ENCODE measurements around the gene BCDIN3D. TPM values are rescaled to one million over a fixed set of nuclear protein-coding genes. Genes with fewer than 3 reads are reported as not detected.

The BCDIN3D gene
- total RNA-seq, 3 donors from 2014 or later = 2.2 to 6.0 (median 3.9) TPM

GRCh38 chr12:49801141-49802063 is 41.5 kb downstream of the BCDIN3D start:
- no peak for DNase-seq (ENCODE audit: low spot score in 2 of 2)
- H3K9me3 ChIP-seq = no peaks in the 10 kb centered on the region

GRCh38 chr12:49800421-49801140 is 42.3 kb downstream of the BCDIN3D start:
- no peak for DNase-seq (ENCODE audit: low spot score in 2 of 2)
- TF ChIP-seq CTCF (IDR thresholded peaks at IDR 0.05) = no peak
- no peak for TF ChIP-seq POLR2A (IDR thresholded peaks at IDR 0.05)
- TF ChIP-seq POLR2AphosphoS5 (IDR thresholded peaks at IDR 0.05) = no peak
- Histone ChIP-seq H3K27me3 (no peaks in the 10 kb centered on the region), H3K4me1 (no peaks in the 10 kb centered on the region), H3K4me3 (no peak overlapping the region), H3K9me3 (no peaks in the 10 kb centered on the region), H3K27ac (no peak overlapping the region), H3K36me3 (peaks cover 5% of the 10 kb centered on the region)
- intact Hi-C loops (cut with DNase I; ENCODE audit: low total_unique reads) = no loop called here

More at GRCh38 chr12:49801141-49802063, 41.5 kb downstream of the BCDIN3D start:
- TF ChIP-seq POLR2A (IDR thresholded peaks at IDR 0.05) = no peak
- TF ChIP-seq CTCF (IDR thresholded peaks at IDR 0.05) = no peak
- TF ChIP-seq POLR2AphosphoS5 (IDR thresholded peaks at IDR 0.05) = no peak
- Histone ChIP-seq H3K4me3 (no peak overlapping the region), H3K27me3 (no peaks in the 10 kb centered on the region), H3K4me1 (no peaks in the 10 kb centered on the region), H3K27ac (no peak overlapping the region), H3K36me3 (peaks cover 5% of the 10 kb centered on the region)
- intact Hi-C loops (cut with DNase I; ENCODE audit: low total_unique reads) = no loop called here

- Histone ChIP-seq H3K9me3 (no peaks in the 10 kb centered on the region), H3K27ac (no peak overlapping the region), H3K27me3 (no peaks in the 10 kb centered on the region), H3K4me1 (no peaks in the 10 kb centered on the region), H3K4me3 (no peak overlapping the region), H3K36me3 (peaks cover 5% of the 10 kb centered on the region)
- TF ChIP-seq CTCF (IDR thresholded peaks at IDR 0.05) = no peak
- no peak for TF ChIP-seq POLR2AphosphoS5 (IDR thresholded peaks at IDR 0.05)
- TF ChIP-seq POLR2A (IDR thresholded peaks at IDR 0.05) = no peak
- intact Hi-C loops (cut with DNase I; ENCODE audit: low total_unique reads) = no loop called here
- no peak for DNase-seq (ENCODE audit: low spot score in 2 of 2)
Observed at GRCh38 chr12:49798934-49799333, 44.0 kb downstream of the BCDIN3D start.

- Histone ChIP-seq H3K4me3 (no peak overlapping the region), H3K27ac (no peak overlapping the region), H3K4me1 (no peaks in the 10 kb centered on the region), H3K27me3 (no peaks in the 10 kb centered on the region), H3K36me3 (peaks cover 5% of the 10 kb centered on the region), H3K9me3 (no peaks in the 10 kb centered on the region)
- no peak for DNase-seq (ENCODE audit: low spot score in 2 of 2)
- no peak for TF ChIP-seq CTCF (IDR thresholded peaks at IDR 0.05)
- TF ChIP-seq POLR2AphosphoS5 (IDR thresholded peaks at IDR 0.05) = no peak
- TF ChIP-seq POLR2A (IDR thresholded peaks at IDR 0.05) = no peak
- intact Hi-C loops (cut with DNase I; ENCODE audit: low total_unique reads) = no loop called here
Observed at GRCh38 chr12:49798248-49798647, 44.7 kb downstream of the BCDIN3D start.

GRCh38 chr12:49797449-49797776 is 45.5 kb downstream of the BCDIN3D start:
- intact Hi-C loops (cut with DNase I; ENCODE audit: low total_unique reads) = no loop called here
- Histone ChIP-seq H3K4me3 (no peak overlapping the region), H3K27ac (no peak overlapping the region), H3K36me3 (peaks cover 5% of the 10 kb centered on the region), H3K4me1 (no peaks in the 10 kb centered on the region), H3K9me3 (no peaks in the 10 kb centered on the region), H3K27me3 (no peaks in the 10 kb centered on the region)
- DNase-seq (ENCODE audit: low spot score in 2 of 2) = no peak
- no peak for TF ChIP-seq POLR2A (IDR thresholded peaks at IDR 0.05)
- TF ChIP-seq POLR2AphosphoS5 (IDR thresholded peaks at IDR 0.05) = no peak
- no peak for TF ChIP-seq CTCF (IDR thresholded peaks at IDR 0.05)
